Measurements from ENCODE around the gene PPP2R2C. TPM values are rescaled to one million over a fixed set of nuclear protein-coding genes. Genes with fewer than 3 reads are reported as not detected.

PPP2R2C gene
- total RNA-seq, 1 experiment from 2014 or later = 32.9 TPM

DNA sequence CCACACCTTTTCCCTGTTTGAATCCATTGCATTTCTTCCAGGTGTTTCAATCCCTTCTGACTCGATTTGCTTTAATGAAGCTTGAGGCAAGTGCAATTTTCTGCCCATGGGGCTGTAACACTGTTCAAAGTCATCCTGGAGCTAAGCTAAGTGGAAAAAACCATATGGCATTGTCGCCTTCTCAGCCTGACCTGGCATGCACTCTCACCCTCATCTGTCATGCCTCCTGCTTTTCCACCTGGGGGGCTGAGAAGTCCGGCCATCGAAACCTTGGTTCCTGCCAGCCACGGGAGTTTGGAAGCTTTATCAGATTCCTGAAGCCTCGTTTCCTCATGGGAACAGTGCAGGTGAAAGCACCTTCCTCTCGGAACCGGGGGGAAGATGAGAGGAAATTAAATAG lies 164.5 kb downstream of the PPP2R2C start:
- Histone ChIP-seq H3K4me2 (ENCODE audit: low read length) (no peak overlapping the region), H3K9me3 (ENCODE audit: control insufficient read depth in 1 of 2, insufficient read depth in 1 of 2, low read depth in 1 of 2, low read length in 2 of 2) (no peaks in the 10 kb centered on the region), H3K36me3 (ENCODE audit: control insufficient read depth in 1 of 2, insufficient read depth in 2 of 2, low read length in 2 of 2) (no peaks in the 10 kb centered on the region), H3K79me2 (ENCODE audit: insufficient read depth, low read length) (no peaks in the 10 kb centered on the region), H3K27ac (ENCODE audit: low read depth, low read length) (no peak overlapping the region), H4K20me1 (ENCODE audit: insufficient read depth) (no peaks in the 10 kb centered on the region), H3K9me2 (ENCODE audit: insufficient read depth) (no peaks in the 10 kb centered on the region), H2AFZ (ENCODE audit: low read depth, low read length, poor library complexity, severe bottlenecking) (no peak overlapping the region), H3K27me3 (ENCODE audit: insufficient read depth, low read length) (no peaks in the 10 kb centered on the region), H3K9ac (ENCODE audit: low read length) (no peak overlapping the region), H3K4me3 (replicated peaks in 1 of 2; ENCODE audit: low read depth in 1 of 2, low read length in 2 of 2) (no peak overlapping the region), H3K4me1 (ENCODE audit: control insufficient read depth in 1 of 2, insufficient read depth in 2 of 2, low read length in 2 of 2) (no peaks in the 10 kb centered on the region)
- no peak for DNase-seq (ENCODE audit: low read depth, low spot score)
- intact Hi-C loops (cut with micrococcal nuclease) = no loop called here
- BruUV-seq (replicated peaks) = no TSS peak
- ATAC-seq = no peak
- no peak for TF ChIP-seq ZBTB33 (IDR thresholded peaks at IDR 0.05; ENCODE audit: extremely low read depth, insufficient replicate concordance, low read length)
- TF ChIP-seq SRF (IDR thresholded peaks at IDR 0.05; ENCODE audit: low read depth) = no peak
- TF ChIP-seq EZH2 (IDR thresholded peaks at IDR 0.05) = no peak
- TF ChIP-seq ZNF274 (IDR thresholded peaks at IDR 0.05; ENCODE audit: low read depth, low read length) = no peak
- no peak for TF ChIP-seq ELF1 (IDR thresholded peaks at IDR 0.05; ENCODE audit: borderline replicate concordance, low read depth)
- TF ChIP-seq FOSL1 (IDR thresholded peaks at IDR 0.05; ENCODE audit: low read depth) = no peak
- ChIA-PET POLR2A (no interaction called here), RAD21 (ENCODE audit: low non-redundant PET in 1 of 2, low total read pairs in 2 of 2, uncharacterized antibody in 2 of 2, unreplicated experiment in 2 of 2) (no interaction called here), CTCF (no interaction called here)

GRCh38 chr4:6307230-6307629 lies 165.2 kb downstream of the PPP2R2C start:
- Histone ChIP-seq H3K4me3 (replicated peaks in 1 of 2; ENCODE audit: low read depth in 1 of 2, low read length in 2 of 2) (no peak overlapping the region), H3K4me2 (ENCODE audit: low read length) (no peak overlapping the region), H3K9ac (ENCODE audit: low read length) (no peak overlapping the region), H3K4me1 (ENCODE audit: control insufficient read depth in 1 of 2, insufficient read depth in 2 of 2, low read length in 2 of 2) (no peaks in the 10 kb centered on the region), H3K27ac (ENCODE audit: low read depth, low read length) (no peak overlapping the region), H3K79me2 (ENCODE audit: insufficient read depth, low read length) (no peaks in the 10 kb centered on the region), H3K9me3 (ENCODE audit: control insufficient read depth in 1 of 2, insufficient read depth in 1 of 2, low read depth in 1 of 2, low read length in 2 of 2) (no peaks in the 10 kb centered on the region), H3K27me3 (ENCODE audit: insufficient read depth, low read length) (no peaks in the 10 kb centered on the region), H3K36me3 (ENCODE audit: control insufficient read depth in 1 of 2, insufficient read depth in 2 of 2, low read length in 2 of 2) (0 out of 4 replicates have a peak, but pooled peaks cover 0 to 3% of the 10 kb centered on the region in 2 experiments), H4K20me1 (ENCODE audit: insufficient read depth) (no peaks in the 10 kb centered on the region), H3K9me2 (ENCODE audit: insufficient read depth) (no peaks in the 10 kb centered on the region), H2AFZ (ENCODE audit: low read depth, low read length, poor library complexity, severe bottlenecking) (no peak overlapping the region)
- ChIA-PET RAD21 (ENCODE audit: low non-redundant PET in 1 of 2, low total read pairs in 2 of 2, uncharacterized antibody in 2 of 2, unreplicated experiment in 2 of 2) (no interaction called here), POLR2A (no interaction called here), CTCF (no interaction called here)
- no TSS peak for BruUV-seq (replicated peaks)
- ATAC-seq (no peak), DNase-seq (ENCODE audit: low read depth, low spot score) (no peak)
- intact Hi-C loops (cut with micrococcal nuclease) = no loop called here
- TF ChIP-seq, protein P1, sequence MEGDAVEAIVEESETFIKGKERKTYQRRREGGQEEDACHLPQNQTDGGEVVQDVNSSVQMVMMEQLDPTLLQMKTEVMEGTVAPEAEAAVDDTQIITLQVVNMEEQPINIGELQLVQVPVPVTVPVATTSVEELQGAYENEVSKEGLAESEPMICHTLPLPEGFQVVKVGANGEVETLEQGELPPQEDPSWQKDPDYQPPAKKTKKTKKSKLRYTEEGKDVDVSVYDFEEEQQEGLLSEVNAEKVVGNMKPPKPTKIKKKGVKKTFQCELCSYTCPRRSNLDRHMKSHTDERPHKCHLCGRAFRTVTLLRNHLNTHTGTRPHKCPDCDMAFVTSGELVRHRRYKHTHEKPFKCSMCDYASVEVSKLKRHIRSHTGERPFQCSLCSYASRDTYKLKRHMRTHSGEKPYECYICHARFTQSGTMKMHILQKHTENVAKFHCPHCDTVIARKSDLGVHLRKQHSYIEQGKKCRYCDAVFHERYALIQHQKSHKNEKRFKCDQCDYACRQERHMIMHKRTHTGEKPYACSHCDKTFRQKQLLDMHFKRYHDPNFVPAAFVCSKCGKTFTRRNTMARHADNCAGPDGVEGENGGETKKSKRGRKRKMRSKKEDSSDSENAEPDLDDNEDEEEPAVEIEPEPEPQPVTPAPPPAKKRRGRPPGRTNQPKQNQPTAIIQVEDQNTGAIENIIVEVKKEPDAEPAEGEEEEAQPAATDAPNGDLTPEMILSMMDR (IDR thresholded peaks at IDR 0.05 in 2 of 3, conservative IDR thresholded peaks at IDR 0.05 in 1 of 3; ENCODE audit: borderline replicate concordance in 1 of 3, insufficient read depth in 1 of 3, low read depth in 2 of 3, low read length in 2 of 3) = no peak
- no peak for TF ChIP-seq SIN3A (IDR thresholded peaks at IDR 0.05; ENCODE audit: low read depth)
- no peak for TF ChIP-seq SRF (IDR thresholded peaks at IDR 0.05; ENCODE audit: low read depth)
- TF ChIP-seq YY1 (IDR thresholded peaks at IDR 0.05; ENCODE audit: extremely low read depth, insufficient replicate concordance, low read depth, low read length) = no peak
- no peak for TF ChIP-seq REST (IDR thresholded peaks at IDR 0.05; ENCODE audit: low read depth)
- TF ChIP-seq POLR2A (IDR thresholded peaks at IDR 0.05; ENCODE audit: borderline replicate concordance, extremely low read depth, insufficient read depth, insufficient read length) = no peak
- TF ChIP-seq CBX3 (IDR thresholded peaks at IDR 0.05; ENCODE audit: low read depth) = no peak
- TF ChIP-seq EZH2phosphoT487 (IDR thresholded peaks at IDR 0.05; ENCODE audit: borderline replicate concordance) = no peak

Data from HCT116 (cell line).